Endothelial cell (in vitro differentiated cells): ENCODE measurements around the gene RNF128. TPM values are rescaled to one million over a fixed set of nuclear protein-coding genes. Genes with fewer than 3 reads are reported as not detected.

ENCODE experiments used
- DNase-seq: peaks from one replicate; pipeline ENCODE4 v3.0.0; 2021; ENCODE audit warnings: low spot score
- H3K27ac Mint-ChIP-seq: one replicate; pipeline ENCODE4 v1.8.0; 2021; ENCODE audit warnings: mixed read lengths, inconsistent platforms; ENCODE audit not compliant: unreplicated experiment
- H3K27me3 Mint-ChIP-seq: one replicate; pipeline ENCODE4 v1.8.0; 2021; ENCODE audit warnings: mild to moderate bottlenecking, moderate library complexity, mixed read lengths, inconsistent platforms; ENCODE audit not compliant: unreplicated experiment
- H3K36me3 Mint-ChIP-seq: one replicate; pipeline ENCODE4 v1.8.0; 2021; ENCODE audit warnings: mild to moderate bottlenecking, low read depth, mixed read lengths, inconsistent platforms; ENCODE audit not compliant: unreplicated experiment
- H3K4me1 Mint-ChIP-seq: one replicate; pipeline ENCODE4 v1.8.0; 2021; ENCODE audit warnings: mild to moderate bottlenecking, mixed read lengths, inconsistent platforms; ENCODE audit not compliant: unreplicated experiment
- H3K4me3 Mint-ChIP-seq: one replicate; pipeline ENCODE4 v1.8.0; 2021; ENCODE audit warnings: mild to moderate bottlenecking, mixed read lengths, inconsistent platforms; ENCODE audit not compliant: unreplicated experiment
- H3K9me3 Mint-ChIP-seq: one replicate; pipeline ENCODE4 v1.8.0; 2021; ENCODE audit warnings: mixed read lengths, inconsistent platforms; ENCODE audit not compliant: unreplicated experiment
- CTCF ChIP-seq: fragments of 200-600 bp; sonication (generic); IDR thresholded peaks from one replicate; pipeline ENCODE4 v1.5.0; 2021; ENCODE audit warnings: antibody characterized with exemption; ENCODE audit not compliant: unreplicated experiment
- total RNA-seq: library from RNA; stranded (reverse); fragmentation: NEBNext Ultra II Directional; extraction: Animal tissue kit (Norgen Biotek cat#: 25700); gene quantifications from one replicate; pipeline ENCODE4 v1.2.1, GENCODE V29; 2021; ENCODE audit not compliant: unreplicated experiment

The RNF128 gene
- total RNA-seq, 1 donor from 2014 or later: 2.5 TPM

- H3K27ac Mint-ChIP-seq: no peak overlapping the region
- no peaks in the 10 kb centered on the region for H3K9me3 Mint-ChIP-seq
- no peaks in the 10 kb centered on the region for H3K27me3 Mint-ChIP-seq
- no peak for TF ChIP-seq CTCF
- DNase-seq: no peak
- no peaks in the 10 kb centered on the region for H3K4me1 Mint-ChIP-seq
- H3K4me3 Mint-ChIP-seq: no peak overlapping the region
- no peaks in the 10 kb centered on the region for H3K36me3 Mint-ChIP-seq
Measured at GRCh38 chrX:106710771-106711170, 15.7 kb upstream of the RNF128 start.

- no peak overlapping the region for H3K27ac Mint-ChIP-seq
- no peaks in the 10 kb centered on the region for H3K9me3 Mint-ChIP-seq
- DNase-seq: no peak
- TF ChIP-seq CTCF: no peak
- H3K4me1 Mint-ChIP-seq: no peaks in the 10 kb centered on the region
- no peaks in the 10 kb centered on the region for H3K36me3 Mint-ChIP-seq
- H3K4me3 Mint-ChIP-seq: no peak overlapping the region
- no peaks in the 10 kb centered on the region for H3K27me3 Mint-ChIP-seq
Measured at GRCh38 chrX:106711375-106711774, 15.1 kb upstream of the RNF128 start.

GRCh38 chrX:106716004-106716403 is 10.5 kb upstream of the RNF128 start:
- no peaks in the 10 kb centered on the region for H3K4me1 Mint-ChIP-seq
- H3K9me3 Mint-ChIP-seq: no peaks in the 10 kb centered on the region
- TF ChIP-seq CTCF: no peak
- no peaks in the 10 kb centered on the region for H3K36me3 Mint-ChIP-seq
- DNase-seq: no peak
- H3K27ac Mint-ChIP-seq: no peak overlapping the region
- H3K27me3 Mint-ChIP-seq: no peaks in the 10 kb centered on the region
- no peak overlapping the region for H3K4me3 Mint-ChIP-seq

- Mint-ChIP-seq H3K27ac (no peak overlapping the region), H3K27me3 (no peaks in the 10 kb centered on the region), H3K4me3 (no peak overlapping the region), H3K9me3 (no peaks in the 10 kb centered on the region), H3K4me1 (no peaks in the 10 kb centered on the region), H3K36me3 (no peaks in the 10 kb centered on the region)
- no peak for TF ChIP-seq CTCF
- DNase-seq: no peak
Measured at GRCh38 chrX:106716463-106716862, 10.0 kb upstream of the RNF128 start.

- Mint-ChIP-seq H3K9me3 (no peaks in the 10 kb centered on the region), H3K36me3 (no peaks in the 10 kb centered on the region), H3K4me3 (no peak overlapping the region), H3K4me1 (no peaks in the 10 kb centered on the region), H3K27ac (no peak overlapping the region), H3K27me3 (no peaks in the 10 kb centered on the region)
- TF ChIP-seq CTCF: no peak
- no peak for DNase-seq
Measured at GRCh38 chrX:106718709-106719108, 7.8 kb upstream of the RNF128 start.
